GM23338 (cell line): ENCODE measurements around the gene CD7. TPM values are rescaled to one million over a fixed set of nuclear protein-coding genes. Genes with fewer than 3 reads are reported as not detected.

ENCODE experiments used
- ATAC-seq: fragments of 200-7000 bp; cut with Tn5 transposase; 3 replicates; pipeline ENCODE4 v1.9.1; 2020
- DNase-seq: peaks from one replicate; pipeline ENCODE4 v3.0.0-alpha.2; 2015; ENCODE audit warnings: low spot score
- H2AFZ ChIP-seq: fragments of 200-600 bp; sonication (generic); 2 replicates; pipeline ENCODE4 v1.8.0; 2016; ENCODE audit warnings: antibody characterized with exemption, mild to moderate bottlenecking, moderate library complexity
- H3F3A ChIP-seq: fragments of 200-600 bp; sonication (generic); replicated peaks from 2 replicates; pipeline ENCODE4 v1.8.0; 2017; ENCODE audit warnings: antibody characterized with exemption, mixed run types, low read depth
- H3K27ac ChIP-seq: fragments of 200-600 bp; sonication (generic); 2 replicates; pipeline ENCODE4 v1.6.1; 2016; ENCODE audit warnings: low read depth
- H3K27me3 ChIP-seq: fragments of 200-600 bp; sonication (generic); 2 replicates; pipeline ENCODE4 v1.8.0; 2016; ENCODE audit warnings: mild to moderate bottlenecking, mixed run types, moderate library complexity; ENCODE audit not compliant: insufficient read depth
- H3K36me3 ChIP-seq: fragments of 200-600 bp; sonication (generic); 2 replicates; pipeline ENCODE4 v1.8.0; 2016; ENCODE audit warnings: mild to moderate bottlenecking; ENCODE audit not compliant: insufficient read depth
- H3K4me1 ChIP-seq: fragments of 200-600 bp; sonication (generic); 2 replicates; pipeline ENCODE4 v1.8.0; 2016; ENCODE audit warnings: mild to moderate bottlenecking, moderate library complexity; ENCODE audit not compliant: insufficient read depth
- H3K4me2 ChIP-seq: fragments of 200-600 bp; sonication (generic); 2 replicates; pipeline ENCODE4 v1.7.1; 2017; ENCODE audit warnings: mixed run types
- H3K4me3 ChIP-seq: fragments of 200-600 bp; sonication (generic); 2 replicates; pipeline ENCODE4 v1.6.1; 2016; ENCODE audit warnings: mixed run types
- H3K79me2 ChIP-seq: fragments of 200-600 bp; sonication (generic); replicated peaks from 2 replicates; pipeline ENCODE4 v1.8.0; 2017; ENCODE audit warnings: mild to moderate bottlenecking; ENCODE audit not compliant: insufficient read depth
- H3K9me2 ChIP-seq: fragments of 200-600 bp; sonication (generic); 2 replicates; pipeline ENCODE4 v1.8.0; 2017; ENCODE audit not compliant: insufficient read depth
- H4K20me1 ChIP-seq: fragments of 200-600 bp; sonication (generic); replicated peaks from 2 replicates; pipeline ENCODE4 v1.8.0; 2017; ENCODE audit warnings: mild to moderate bottlenecking; ENCODE audit not compliant: insufficient read depth
- H3K27ac Mint-ChIP-seq: 2 replicates; pipeline ENCODE4 v1.8.0; 2020; ENCODE audit warnings: inconsistent platforms, mild to moderate bottlenecking, moderate library complexity, mixed read lengths
- H3K27me3 Mint-ChIP-seq: 3 replicates; pipeline ENCODE4 v1.8.0; 2022; ENCODE audit warnings: low read depth, mild to moderate bottlenecking, moderate library complexity, mixed read lengths, inconsistent platforms; ENCODE audit not compliant: insufficient read depth, poor library complexity
- H3K36me3 Mint-ChIP-seq: 3 replicates; pipeline ENCODE4 v1.8.0; 2021; ENCODE audit warnings: low read depth, mild to moderate bottlenecking, inconsistent platforms, moderate library complexity, mixed read lengths
- H3K4me1 Mint-ChIP-seq: 3 replicates; pipeline ENCODE4 v1.8.0; 2020; ENCODE audit warnings: mild to moderate bottlenecking, inconsistent platforms, mixed read lengths
- H3K4me3 Mint-ChIP-seq: 3 replicates; pipeline ENCODE4 v1.8.0; 2021; ENCODE audit warnings: moderate library complexity, mild to moderate bottlenecking, inconsistent platforms, mixed read lengths
- H3K9me3 Mint-ChIP-seq: 3 replicates; pipeline ENCODE4 v1.8.0; 2020; ENCODE audit warnings: moderate library complexity, mild to moderate bottlenecking, inconsistent platforms, mixed read lengths
- ETS1 ChIP-seq: IDR thresholded peaks from 2 replicates; pipeline ENCODE4 v1.6.1; 2016; ENCODE audit warnings: antibody characterized with exemption
- EZH2 ChIP-seq: fragments of 200-600 bp; sonication (generic); IDR thresholded peaks from one replicate; pipeline ENCODE4 v1.8.0; 2017; ENCODE audit warnings: antibody characterized with exemption, mild to moderate bottlenecking, low read depth; ENCODE audit not compliant: unreplicated experiment
- EZH2phosphoT487 ChIP-seq: fragments of 200-600 bp; sonication (generic); IDR thresholded peaks from one replicate; pipeline ENCODE4 v1.8.1; 2018; ENCODE audit warnings: antibody characterized with exemption; ENCODE audit not compliant: unreplicated experiment
- JUNB ChIP-seq: IDR thresholded peaks from one replicate; pipeline ENCODE4 v1.6.1; 2016; ENCODE audit warnings: antibody characterized with exemption; ENCODE audit not compliant: unreplicated experiment
- NANOG ChIP-seq: IDR thresholded peaks from 2 replicates; pipeline ENCODE4 v1.6.1; 2016; ENCODE audit warnings: antibody characterized with exemption, borderline replicate concordance
- POLR2AphosphoS5 ChIP-seq: IDR thresholded peaks from 2 replicates; pipeline ENCODE4 v1.6.1; 2016; ENCODE audit warnings: antibody characterized with exemption, low read depth
- REST ChIP-seq: IDR thresholded peaks from one replicate; pipeline ENCODE4 v1.6.1; 2018; ENCODE audit warnings: antibody characterized with exemption; ENCODE audit not compliant: unreplicated experiment
- STAT1 ChIP-seq: IDR thresholded peaks from one replicate; pipeline ENCODE4 v1.6.1; 2016; ENCODE audit warnings: antibody characterized with exemption; ENCODE audit not compliant: unreplicated experiment
- polyA plus RNA-seq: library from polyadenylated mRNA; unstranded; fragments of >200 nt; fragmentation: Nextera tagmentation; extraction: Ambion mirVana; gene quantifications from 2 replicates; pipeline ENCODE4 v1.2.1, GENCODE V29; 2016
- total RNA-seq: library from RNA; depleted of rRNA; stranded (reverse); fragments of >200 nt; shearing (Covaris generic); gene quantifications from 2 replicates; pipeline ENCODE4 v1.2.3, GENCODE V29; 2014
- TF ChIP-seq, protein P1 (sequence below), 2 experiments: fragments of 200-600 bp in 1 of 2; sonication (generic) in 1 of 2; conservative IDR thresholded peaks; 2 replicates each; pipeline versions ENCODE4 v1.5.1 to v1.6.1; 2016 to 2017; ENCODE audit warnings: antibody characterized with exemption in 2 of 2, low read depth in 2 of 2, mild to moderate bottlenecking in 2 of 2, moderate library complexity in 1 of 2
- TF ChIP-seq, protein P2 (sequence below): fragments of 250-450 bp; sonication (Bioruptor Pico); IDR thresholded peaks from 2 replicates; pipeline ENCODE4 v1.5.0; 2020; ENCODE audit warnings: mild to moderate bottlenecking, moderate library complexity

CD7 gene
- total and polyA plus RNA-seq, 2 experiments from 2014 or later: 0.42 to 0.44 TPM

DNA sequence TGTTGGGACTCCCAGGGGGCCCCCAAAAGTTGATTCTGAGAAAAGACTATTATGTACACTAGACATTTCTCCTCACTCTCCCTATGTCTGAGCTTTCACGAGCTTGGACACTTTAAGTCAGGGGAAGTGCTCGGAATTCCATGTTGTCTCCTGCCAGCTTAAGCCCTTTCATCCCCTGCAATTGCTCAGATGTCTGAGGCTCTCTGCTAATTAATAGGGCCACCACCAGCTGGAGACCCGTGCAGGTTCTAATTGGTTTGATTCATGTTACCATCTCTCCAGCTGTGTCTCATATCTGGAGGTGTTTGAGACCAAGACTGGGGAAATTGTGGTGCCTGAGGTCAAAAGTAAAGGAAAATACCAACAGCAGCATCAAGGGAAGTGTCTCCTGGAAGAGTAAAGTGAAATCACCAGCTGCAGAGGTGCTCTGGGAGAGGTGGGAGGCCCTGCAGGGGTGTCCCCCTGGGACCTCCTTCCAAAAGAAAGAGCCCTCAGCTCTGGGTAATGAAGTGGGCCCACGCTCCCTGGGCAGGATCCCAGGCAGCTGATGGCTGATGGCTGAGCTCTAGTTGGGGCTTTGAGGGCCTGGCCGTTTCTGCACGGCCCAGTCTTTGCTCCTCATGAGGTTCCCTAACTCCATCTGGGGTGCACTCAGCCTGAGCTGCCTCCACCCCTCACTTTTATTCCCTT is 48.3 kb upstream of the CD7 start (continued):
- TF ChIP-seq REST: no peak

DNA sequence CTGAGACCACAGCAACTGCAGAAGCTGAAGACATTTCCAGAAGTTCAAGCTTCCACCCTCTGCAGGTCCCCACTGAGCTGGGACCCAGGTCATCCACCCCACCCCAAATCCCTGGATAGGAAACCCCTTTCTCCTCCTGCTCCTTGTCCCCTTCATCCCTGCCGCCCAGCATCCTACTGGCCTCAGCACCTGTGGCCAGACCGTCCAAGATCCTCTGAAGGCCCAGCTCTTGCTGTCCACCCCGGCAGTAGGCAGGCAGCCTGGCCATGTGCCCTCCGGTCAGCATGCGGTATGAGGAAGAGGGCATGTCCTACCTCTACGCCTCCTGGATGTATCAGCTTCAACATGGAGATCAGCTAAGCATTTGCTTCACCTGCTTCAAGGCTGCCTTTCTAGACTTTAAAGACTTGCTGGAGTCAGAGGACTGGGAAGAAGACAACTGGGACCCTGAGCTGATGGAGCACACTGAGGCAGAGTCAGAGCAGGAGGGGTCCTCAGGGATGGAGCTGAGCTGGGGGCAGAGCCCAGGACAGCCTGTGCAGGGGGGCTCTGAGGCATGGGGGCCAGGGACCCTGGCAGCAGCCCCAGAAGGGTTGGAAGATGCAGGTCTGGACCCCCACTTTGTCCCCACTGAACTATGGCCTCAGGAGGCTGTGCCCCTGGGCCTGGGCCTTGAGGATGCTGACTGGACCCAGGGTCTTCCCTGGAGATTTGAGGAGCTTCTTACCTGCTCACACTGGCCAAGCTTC is 44.7 kb upstream of the CD7 start:
- ATAC-seq: no peak
- Mint-ChIP-seq H3K4me1 (peaks cover 13% of the 10 kb centered on the region; the same call in 2 of the 3 replicates), H3K27me3 (peaks cover 17% of the 10 kb centered on the region), H3K9me3 (no peaks in the 10 kb centered on the region), H3K36me3 (no peaks in the 10 kb centered on the region), H3K27ac (no peak overlapping the region), H3K4me3 (no peak overlapping the region)
- Histone ChIP-seq H2AFZ (no peak overlapping the region), H4K20me1 (no peaks in the 10 kb centered on the region), H3K36me3 (no peaks in the 10 kb centered on the region), H3K4me3 (no peak overlapping the region), H3K4me1 (no peaks in the 10 kb centered on the region), H3K79me2 (no peaks in the 10 kb centered on the region), H3K4me2 (no peak overlapping the region), H3K27ac (no peak overlapping the region), H3F3A (no peaks in the 10 kb centered on the region), H3K27me3 (no peaks in the 10 kb centered on the region), H3K9me2 (no peaks in the 10 kb centered on the region)
- DNase-seq: no peak
- no peak for TF ChIP-seq EZH2
- TF ChIP-seq ETS1: no peak
- no peak for TF ChIP-seq POLR2AphosphoS5
- no peak for TF ChIP-seq NANOG
- no peak for TF ChIP-seq STAT1
- TF ChIP-seq, protein P1, sequence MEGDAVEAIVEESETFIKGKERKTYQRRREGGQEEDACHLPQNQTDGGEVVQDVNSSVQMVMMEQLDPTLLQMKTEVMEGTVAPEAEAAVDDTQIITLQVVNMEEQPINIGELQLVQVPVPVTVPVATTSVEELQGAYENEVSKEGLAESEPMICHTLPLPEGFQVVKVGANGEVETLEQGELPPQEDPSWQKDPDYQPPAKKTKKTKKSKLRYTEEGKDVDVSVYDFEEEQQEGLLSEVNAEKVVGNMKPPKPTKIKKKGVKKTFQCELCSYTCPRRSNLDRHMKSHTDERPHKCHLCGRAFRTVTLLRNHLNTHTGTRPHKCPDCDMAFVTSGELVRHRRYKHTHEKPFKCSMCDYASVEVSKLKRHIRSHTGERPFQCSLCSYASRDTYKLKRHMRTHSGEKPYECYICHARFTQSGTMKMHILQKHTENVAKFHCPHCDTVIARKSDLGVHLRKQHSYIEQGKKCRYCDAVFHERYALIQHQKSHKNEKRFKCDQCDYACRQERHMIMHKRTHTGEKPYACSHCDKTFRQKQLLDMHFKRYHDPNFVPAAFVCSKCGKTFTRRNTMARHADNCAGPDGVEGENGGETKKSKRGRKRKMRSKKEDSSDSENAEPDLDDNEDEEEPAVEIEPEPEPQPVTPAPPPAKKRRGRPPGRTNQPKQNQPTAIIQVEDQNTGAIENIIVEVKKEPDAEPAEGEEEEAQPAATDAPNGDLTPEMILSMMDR (conservative IDR thresholded peaks at IDR 0.05; ENCODE audit: low read depth in 2 of 2): no peak
- TF ChIP-seq, protein P2, sequence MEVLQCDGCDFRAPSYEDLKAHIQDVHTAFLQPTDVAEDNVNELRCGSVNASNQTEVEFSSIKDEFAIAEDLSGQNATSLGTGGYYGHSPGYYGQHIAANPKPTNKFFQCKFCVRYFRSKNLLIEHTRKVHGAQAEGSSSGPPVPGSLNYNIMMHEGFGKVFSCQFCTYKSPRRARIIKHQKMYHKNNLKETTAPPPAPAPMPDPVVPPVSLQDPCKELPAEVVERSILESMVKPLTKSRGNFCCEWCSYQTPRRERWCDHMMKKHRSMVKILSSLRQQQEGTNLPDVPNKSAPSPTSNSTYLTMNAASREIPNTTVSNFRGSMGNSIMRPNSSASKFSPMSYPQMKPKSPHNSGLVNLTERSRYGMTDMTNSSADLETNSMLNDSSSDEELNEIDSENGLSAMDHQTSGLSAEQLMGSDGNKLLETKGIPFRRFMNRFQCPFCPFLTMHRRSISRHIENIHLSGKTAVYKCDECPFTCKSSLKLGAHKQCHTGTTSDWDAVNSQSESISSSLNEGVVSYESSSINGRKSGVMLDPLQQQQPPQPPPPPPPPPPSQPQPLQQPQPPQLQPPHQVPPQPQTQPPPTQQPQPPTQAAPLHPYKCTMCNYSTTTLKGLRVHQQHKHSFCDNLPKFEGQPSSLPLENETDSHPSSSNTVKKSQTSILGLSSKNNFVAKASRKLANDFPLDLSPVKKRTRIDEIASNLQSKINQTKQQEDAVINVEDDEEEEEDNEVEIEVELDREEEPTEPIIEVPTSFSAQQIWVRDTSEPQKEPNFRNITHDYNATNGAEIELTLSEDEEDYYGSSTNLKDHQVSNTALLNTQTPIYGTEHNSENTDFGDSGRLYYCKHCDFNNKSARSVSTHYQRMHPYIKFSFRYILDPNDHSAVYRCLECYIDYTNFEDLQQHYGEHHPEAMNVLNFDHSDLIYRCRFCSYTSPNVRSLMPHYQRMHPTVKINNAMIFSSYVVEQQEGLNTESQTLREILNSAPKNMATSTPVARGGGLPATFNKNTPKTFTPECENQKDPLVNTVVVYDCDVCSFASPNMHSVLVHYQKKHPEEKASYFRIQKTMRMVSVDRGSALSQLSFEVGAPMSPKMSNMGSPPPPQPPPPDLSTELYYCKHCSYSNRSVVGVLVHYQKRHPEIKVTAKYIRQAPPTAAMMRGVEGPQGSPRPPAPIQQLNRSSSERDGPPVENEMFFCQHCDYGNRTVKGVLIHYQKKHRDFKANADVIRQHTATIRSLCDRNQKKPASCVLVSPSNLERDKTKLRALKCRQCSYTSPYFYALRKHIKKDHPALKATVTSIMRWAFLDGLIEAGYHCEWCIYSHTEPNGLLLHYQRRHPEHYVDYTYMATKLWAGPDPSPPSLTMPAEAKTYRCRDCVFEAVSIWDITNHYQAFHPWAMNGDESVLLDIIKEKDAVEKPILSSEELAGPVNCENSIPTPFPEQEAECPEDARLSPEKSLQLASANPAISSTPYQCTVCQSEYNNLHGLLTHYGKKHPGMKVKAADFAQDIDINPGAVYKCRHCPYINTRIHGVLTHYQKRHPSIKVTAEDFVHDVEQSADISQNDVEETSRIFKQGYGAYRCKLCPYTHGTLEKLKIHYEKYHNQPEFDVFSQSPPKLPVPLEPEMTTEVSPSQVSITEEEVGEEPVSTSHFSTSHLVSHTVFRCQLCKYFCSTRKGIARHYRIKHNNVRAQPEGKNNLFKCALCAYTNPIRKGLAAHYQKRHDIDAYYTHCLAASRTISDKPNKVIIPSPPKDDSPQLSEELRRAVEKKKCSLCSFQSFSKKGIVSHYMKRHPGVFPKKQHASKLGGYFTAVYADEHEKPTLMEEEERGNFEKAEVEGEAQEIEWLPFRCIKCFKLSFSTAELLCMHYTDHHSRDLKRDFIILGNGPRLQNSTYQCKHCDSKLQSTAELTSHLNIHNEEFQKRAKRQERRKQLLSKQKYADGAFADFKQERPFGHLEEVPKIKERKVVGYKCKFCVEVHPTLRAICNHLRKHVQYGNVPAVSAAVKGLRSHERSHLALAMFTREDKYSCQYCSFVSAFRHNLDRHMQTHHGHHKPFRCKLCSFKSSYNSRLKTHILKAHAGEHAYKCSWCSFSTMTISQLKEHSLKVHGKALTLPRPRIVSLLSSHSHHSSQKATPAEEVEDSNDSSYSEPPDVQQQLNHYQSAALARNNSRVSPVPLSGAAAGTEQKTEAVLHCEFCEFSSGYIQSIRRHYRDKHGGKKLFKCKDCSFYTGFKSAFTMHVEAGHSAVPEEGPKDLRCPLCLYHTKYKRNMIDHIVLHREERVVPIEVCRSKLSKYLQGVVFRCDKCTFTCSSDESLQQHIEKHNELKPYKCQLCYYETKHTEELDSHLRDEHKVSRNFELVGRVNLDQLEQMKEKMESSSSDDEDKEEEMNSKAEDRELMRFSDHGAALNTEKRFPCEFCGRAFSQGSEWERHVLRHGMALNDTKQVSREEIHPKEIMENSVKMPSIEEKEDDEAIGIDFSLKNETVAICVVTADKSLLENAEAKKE (CRISPR knock-in tag): no peak
- TF ChIP-seq JUNB: no peak
- TF ChIP-seq EZH2phosphoT487: no peak
